ENCODE data around the gene ARPC5L. TPM values are rescaled to one million over a fixed set of nuclear protein-coding genes. Genes with fewer than 3 reads are reported as not detected.

ARPC5L gene
- total and polyA plus RNA-seq, 2 experiments from 2014 or later = 35.9 to 87.3 TPM

- TF ChIP-seq ETS1 (IDR thresholded peaks at IDR 0.05) = no peak
- DNase-seq (ENCODE audit: low spot score) = no peak
- Histone ChIP-seq H2AFZ (no peak overlapping the region), H3K79me2 (replicated peaks; ENCODE audit: insufficient read depth) (peaks cover 47% of the 10 kb centered on the region), H4K20me1 (replicated peaks; ENCODE audit: insufficient read depth) (peaks cover 45% of the 10 kb centered on the region), H3K27ac (ENCODE audit: low read depth) (no peak overlapping the region), H3K27me3 (ENCODE audit: insufficient read depth) (no peaks in the 10 kb centered on the region), H3K9me2 (ENCODE audit: insufficient read depth) (no peaks in the 10 kb centered on the region), H3K36me3 (ENCODE audit: insufficient read depth) (peaks cover 5% of the 10 kb centered on the region), H3K4me1 (ENCODE audit: insufficient read depth) (peaks cover 25% of the 10 kb centered on the region), H3K4me3 (no peak overlapping the region), H3F3A (replicated peaks; ENCODE audit: low read depth) (peaks cover 37% of the 10 kb centered on the region), H3K4me2 (no peak overlapping the region)
- Mint-ChIP-seq H3K36me3 (ENCODE audit: low read depth) (peaks cover 64% of the 10 kb centered on the region), H3K27me3 (ENCODE audit: insufficient read depth, low read depth, poor library complexity) (peaks cover 1% of the 10 kb centered on the region), H3K4me1 (peaks cover 56% of the 10 kb centered on the region), H3K9me3 (no peaks in the 10 kb centered on the region), H3K4me3 (no peak overlapping the region), H3K27ac (no peak overlapping the region)
- no peak for ATAC-seq
These were observed 13.6 kb downstream of the ARPC5L start for GRCh38 chr9:124875501-124875900.

GRCh38 chr9:124877021-124877782 lies 15.3 kb downstream of the ARPC5L start:
- TF ChIP-seq REST (IDR thresholded peaks at IDR 0.05; ENCODE audit: unreplicated experiment) = no peak
- TF ChIP-seq EZH2 (IDR thresholded peaks at IDR 0.05; ENCODE audit: low read depth, unreplicated experiment) = no peak
- TF ChIP-seq CREB1 (CRISPR knock-in tag; IDR thresholded peaks at IDR 0.05; ENCODE audit: low read depth) = no peak
- no peak for TF ChIP-seq ZNF331 (CRISPR knock-in tag; IDR thresholded peaks at IDR 0.05; ENCODE audit: low read depth)
- TF ChIP-seq CTCF (conservative IDR thresholded peaks at IDR 0.05; ENCODE audit: low read depth in 2 of 2) = no peak
- no peak for TF ChIP-seq JUNB (IDR thresholded peaks at IDR 0.05; ENCODE audit: unreplicated experiment)
- no peak for TF ChIP-seq ZNF114 (CRISPR knock-in tag; IDR thresholded peaks at IDR 0.05)
- TF ChIP-seq EZH2phosphoT487 (IDR thresholded peaks at IDR 0.05; ENCODE audit: unreplicated experiment) = no peak
- no peak for TF ChIP-seq STAT1 (IDR thresholded peaks at IDR 0.05; ENCODE audit: unreplicated experiment)
- no peak for TF ChIP-seq ETS1 (IDR thresholded peaks at IDR 0.05)
- no peak for TF ChIP-seq NANOG (IDR thresholded peaks at IDR 0.05; ENCODE audit: borderline replicate concordance)
- Mint-ChIP-seq H3K27me3 (ENCODE audit: insufficient read depth, low read depth, poor library complexity) (peaks cover 5% of the 10 kb centered on the region), H3K4me1 (peaks cover 57% of the 10 kb centered on the region), H3K36me3 (ENCODE audit: low read depth) (peaks cover 54% of the 10 kb centered on the region), H3K27ac (peak overlapping the region; percentile 45), H3K9me3 (no peaks in the 10 kb centered on the region), H3K4me3 (no peak overlapping the region)
- DNase-seq (ENCODE audit: low spot score) (no peak), ATAC-seq (no peak)
- Histone ChIP-seq H3K27ac (ENCODE audit: low read depth) (peak overlapping the region; percentile 84; the same call in 1 of the 2 replicates), H3K79me2 (replicated peaks; ENCODE audit: insufficient read depth) (peaks cover 30% of the 10 kb centered on the region), H3K27me3 (ENCODE audit: insufficient read depth) (no peaks in the 10 kb centered on the region), H3K9me2 (ENCODE audit: insufficient read depth) (no peaks in the 10 kb centered on the region), H3K4me3 (no peak overlapping the region), H3K4me2 (no peak overlapping the region), H3K36me3 (ENCODE audit: insufficient read depth) (peaks cover 5% of the 10 kb centered on the region), H4K20me1 (replicated peaks; ENCODE audit: insufficient read depth) (peaks cover 28% of the 10 kb centered on the region), H3K4me1 (ENCODE audit: insufficient read depth) (peaks cover 31% of the 10 kb centered on the region), H2AFZ (no peak overlapping the region), H3F3A (replicated peaks; ENCODE audit: low read depth) (peaks cover 43% of the 10 kb centered on the region)

Measured in GM23338 (cell line).